Measurements from ENCODE around the gene GTF3C5.

GTF3C5 gene

DNA sequence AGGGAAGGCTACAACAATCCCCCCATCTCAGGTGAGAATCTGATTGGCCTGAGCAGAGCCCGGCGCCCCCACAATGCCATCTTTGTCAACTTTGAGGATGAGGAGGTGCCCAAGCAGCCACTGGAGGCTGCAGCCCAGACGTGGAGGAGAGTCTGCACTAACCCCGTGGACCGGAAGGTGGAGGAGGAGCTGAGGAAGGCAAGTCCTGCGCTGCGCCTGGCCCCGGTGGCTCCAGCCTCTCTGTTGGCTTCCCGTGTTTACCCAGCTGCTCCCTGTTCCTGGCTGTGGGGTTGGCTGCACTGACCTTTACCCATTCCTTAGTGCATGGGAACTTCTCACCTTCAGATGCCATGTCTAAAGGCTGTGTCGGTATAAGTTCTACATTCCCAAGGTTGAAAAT is 20.0 kb downstream of the GTF3C5 start:
- H3K4me3 ChIP-seq (ENCODE audit: low read depth, low read length): no peak overlapping the region
- no peak for DNase-seq (ENCODE audit: low read depth)
- in situ Hi-C loops (cut with HindIII; ENCODE audit: low sequenced_read_pairs): no loop called here
- TF ChIP-seq, protein P1, sequence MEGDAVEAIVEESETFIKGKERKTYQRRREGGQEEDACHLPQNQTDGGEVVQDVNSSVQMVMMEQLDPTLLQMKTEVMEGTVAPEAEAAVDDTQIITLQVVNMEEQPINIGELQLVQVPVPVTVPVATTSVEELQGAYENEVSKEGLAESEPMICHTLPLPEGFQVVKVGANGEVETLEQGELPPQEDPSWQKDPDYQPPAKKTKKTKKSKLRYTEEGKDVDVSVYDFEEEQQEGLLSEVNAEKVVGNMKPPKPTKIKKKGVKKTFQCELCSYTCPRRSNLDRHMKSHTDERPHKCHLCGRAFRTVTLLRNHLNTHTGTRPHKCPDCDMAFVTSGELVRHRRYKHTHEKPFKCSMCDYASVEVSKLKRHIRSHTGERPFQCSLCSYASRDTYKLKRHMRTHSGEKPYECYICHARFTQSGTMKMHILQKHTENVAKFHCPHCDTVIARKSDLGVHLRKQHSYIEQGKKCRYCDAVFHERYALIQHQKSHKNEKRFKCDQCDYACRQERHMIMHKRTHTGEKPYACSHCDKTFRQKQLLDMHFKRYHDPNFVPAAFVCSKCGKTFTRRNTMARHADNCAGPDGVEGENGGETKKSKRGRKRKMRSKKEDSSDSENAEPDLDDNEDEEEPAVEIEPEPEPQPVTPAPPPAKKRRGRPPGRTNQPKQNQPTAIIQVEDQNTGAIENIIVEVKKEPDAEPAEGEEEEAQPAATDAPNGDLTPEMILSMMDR (IDR thresholded peaks at IDR 0.05; ENCODE audit: low read depth, low read length, missing control alignments): no peak

DNA sequence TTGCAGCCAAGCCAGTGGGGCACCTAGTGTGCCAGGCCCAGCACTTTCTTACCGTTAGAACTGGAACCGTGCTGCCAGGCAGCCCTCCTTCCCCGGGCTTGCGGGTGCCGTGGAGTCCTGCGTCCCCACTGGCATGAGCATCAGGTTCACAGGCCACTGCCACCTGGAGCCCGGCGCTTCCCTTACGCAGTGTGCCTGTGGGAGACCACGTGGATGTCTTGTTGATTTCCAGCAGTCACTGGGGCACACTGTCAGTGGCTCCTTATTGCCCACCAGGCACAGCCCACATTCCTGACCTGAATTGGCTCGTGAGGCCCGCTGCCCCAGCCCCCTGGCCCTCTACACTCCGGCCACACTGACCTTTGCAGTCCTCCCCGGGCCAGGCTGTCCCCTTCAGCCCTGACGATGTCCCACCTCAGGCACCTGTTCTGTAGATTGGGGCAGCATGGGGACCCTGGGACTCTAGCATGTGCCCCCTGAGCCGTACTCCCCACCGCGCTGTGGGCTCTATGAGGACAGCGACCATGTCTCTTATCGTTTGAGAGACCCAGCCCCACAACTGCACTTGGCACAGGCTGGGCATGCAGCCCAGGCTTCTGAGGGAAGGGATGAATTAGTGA is 20.6 kb downstream of the GTF3C5 start:
- in situ Hi-C loops (cut with HindIII; ENCODE audit: low sequenced_read_pairs): no loop called here
- H3K4me3 ChIP-seq (ENCODE audit: low read depth, low read length): no peak overlapping the region
- DNase-seq (ENCODE audit: low read depth): no peak
- TF ChIP-seq, protein P1 (IDR thresholded peaks at IDR 0.05; ENCODE audit: low read depth, low read length, missing control alignments): no peak

DNA sequence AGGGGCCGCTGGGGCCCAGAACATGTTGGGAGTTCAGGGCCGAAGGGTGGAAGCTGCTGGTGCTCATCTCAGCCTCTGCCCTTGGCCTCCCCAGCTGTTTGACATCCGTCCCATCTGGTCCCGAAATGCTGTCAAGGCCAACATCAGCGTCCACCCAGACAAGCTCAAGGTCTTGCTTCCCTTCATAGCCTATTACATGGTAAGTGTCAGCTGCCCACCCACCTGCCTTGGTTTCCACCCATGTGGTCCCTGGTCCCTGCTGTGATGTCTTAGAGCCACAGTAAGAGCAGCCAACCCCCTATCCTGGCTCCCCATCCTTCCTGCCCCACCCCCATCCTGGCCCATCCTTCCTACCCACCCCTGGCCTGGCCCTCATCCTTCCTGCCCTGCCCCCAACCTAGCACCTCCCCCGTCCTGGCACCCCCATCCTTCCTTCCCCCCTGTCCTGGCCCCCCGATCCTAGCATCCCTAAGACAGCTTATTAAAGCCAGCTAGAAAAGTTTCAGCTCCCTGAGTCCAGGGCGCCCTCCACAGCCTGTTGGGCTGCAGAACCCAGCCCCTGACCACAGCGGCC is 21.3 kb downstream of the GTF3C5 start:
- in situ Hi-C loops (cut with HindIII; ENCODE audit: low sequenced_read_pairs): no loop called here
- DNase-seq (ENCODE audit: low read depth): no peak
- TF ChIP-seq, protein P1 (IDR thresholded peaks at IDR 0.05; ENCODE audit: low read depth, low read length, missing control alignments): no peak
- H3K4me3 ChIP-seq (ENCODE audit: low read depth, low read length): no peak overlapping the region

DNA sequence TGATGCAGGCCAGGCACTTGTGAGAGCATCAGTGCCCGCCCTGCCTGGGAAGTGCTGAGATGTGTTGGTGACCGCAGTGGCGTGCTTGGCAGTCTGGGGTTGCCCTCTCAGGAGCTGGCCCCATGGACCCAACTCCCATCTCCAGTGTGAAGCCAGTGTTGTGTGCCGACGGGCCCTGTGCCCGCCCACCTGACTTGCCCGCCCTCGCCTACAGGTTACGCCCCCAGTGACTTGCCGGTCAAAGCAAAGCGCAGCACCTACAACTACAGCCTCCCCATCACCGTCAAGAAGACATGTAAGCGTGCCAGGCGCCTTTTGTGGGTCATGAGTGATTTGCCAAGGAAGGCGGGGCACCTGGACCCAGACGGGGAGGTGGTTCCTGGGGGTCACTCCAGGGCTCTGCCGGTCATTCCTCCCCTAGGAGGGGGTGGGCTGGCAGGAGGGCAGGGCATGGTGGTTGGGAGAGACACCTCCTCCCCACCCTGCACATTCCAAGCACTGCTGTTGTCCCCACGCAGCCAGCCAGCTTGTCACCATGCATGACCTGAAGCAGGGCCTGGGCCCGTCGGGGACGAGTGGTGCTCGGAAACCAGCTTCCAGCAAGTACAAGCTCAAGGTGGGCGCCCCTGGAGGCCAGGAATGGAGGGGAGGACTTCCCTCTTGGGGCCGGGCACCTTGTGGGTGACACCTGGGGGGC is 23.5 kb downstream of the GTF3C5 start:
- DNase-seq (ENCODE audit: low read depth): no peak
- H3K4me3 ChIP-seq (ENCODE audit: low read depth, low read length): no peak overlapping the region
- in situ Hi-C loops (cut with HindIII; ENCODE audit: low sequenced_read_pairs): no loop called here
- TF ChIP-seq, protein P1 (IDR thresholded peaks at IDR 0.05; ENCODE audit: low read depth, low read length, missing control alignments): no peak

DNA sequence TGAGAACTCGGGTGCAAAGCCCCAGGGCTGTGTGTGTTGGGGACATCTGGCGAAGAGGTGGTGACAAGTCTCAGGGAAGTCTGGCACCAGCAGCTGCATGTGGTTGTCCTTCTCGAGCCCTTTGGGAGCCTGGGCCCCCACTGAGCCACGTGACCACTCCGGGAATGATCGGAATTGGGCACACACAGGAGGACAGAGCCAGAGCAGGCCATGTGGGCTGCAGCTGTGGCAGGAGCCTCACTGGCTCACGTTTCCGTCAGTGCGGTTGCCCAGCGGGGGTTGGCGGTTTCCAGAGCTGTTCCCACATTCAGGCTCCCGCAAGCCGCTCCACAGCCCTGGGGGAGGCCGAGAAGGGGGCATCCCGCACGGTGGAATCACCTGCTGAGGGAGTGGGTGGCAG is 24.2 kb downstream of the GTF3C5 start:
- in situ Hi-C loops (cut with HindIII; ENCODE audit: low sequenced_read_pairs): no loop called here
- no peak overlapping the region for H3K4me3 ChIP-seq (ENCODE audit: low read depth, low read length)
- TF ChIP-seq, protein P1 (IDR thresholded peaks at IDR 0.05; ENCODE audit: low read depth, low read length, missing control alignments): no peak
- DNase-seq (ENCODE audit: low read depth): no peak

DNA sequence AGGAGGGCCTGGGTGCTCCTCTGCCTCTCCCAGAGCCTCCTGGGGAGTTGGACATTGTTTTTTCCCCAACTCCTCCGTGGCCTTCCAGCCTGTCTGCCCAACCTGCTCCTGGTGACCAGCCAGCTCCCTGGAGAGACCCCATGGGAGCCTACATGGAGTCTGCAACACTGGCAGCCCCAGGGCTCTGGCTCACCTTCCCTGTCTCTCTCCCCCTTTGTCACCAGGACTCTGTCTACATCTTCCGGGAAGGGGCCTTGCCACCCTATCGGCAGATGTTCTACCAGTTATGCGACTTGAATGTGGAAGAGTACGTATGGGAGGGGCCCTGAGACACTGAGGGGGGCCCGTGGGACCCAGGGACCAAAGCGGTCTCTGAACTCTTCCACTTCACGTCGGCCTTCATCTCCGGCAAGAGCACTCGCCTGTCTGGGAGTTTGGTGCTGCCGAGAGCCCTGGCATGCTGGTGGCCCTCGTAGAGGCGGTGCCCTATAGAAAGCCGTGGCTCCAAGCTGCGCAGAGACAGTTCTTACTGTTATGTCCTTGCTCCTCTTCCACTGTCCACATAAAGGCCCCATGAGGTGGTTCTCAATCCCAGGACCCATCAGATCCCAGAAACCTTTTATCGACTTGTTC is 25.1 kb downstream of the GTF3C5 start:
- TF ChIP-seq, protein P1 (IDR thresholded peaks at IDR 0.05; ENCODE audit: low read depth, low read length, missing control alignments): no peak
- no peak for DNase-seq (ENCODE audit: low read depth)
- H3K4me3 ChIP-seq (ENCODE audit: low read depth, low read length): no peak overlapping the region
- in situ Hi-C loops (cut with HindIII; ENCODE audit: low sequenced_read_pairs): no loop called here

All from astrocyte of the cerebellum (primary cell).